NCI-H345 treated with DMSO at 0.1 percent for 48 hours (cell line): ENCODE measurements around the gene CKAP2L.
"Not testable (repeated sequence)": the region's sequence is repeated elsewhere in the genome, so short reads cannot be mapped to it uniquely, and the experiment has no call there.

Source experiments
- DNase-seq: peaks from one replicate; lab custom pipeline; 2025; ENCODE audit not compliant: unreplicated experiment; lab: John Stamatoyannopoulos, UW

The CKAP2L gene

DNA sequence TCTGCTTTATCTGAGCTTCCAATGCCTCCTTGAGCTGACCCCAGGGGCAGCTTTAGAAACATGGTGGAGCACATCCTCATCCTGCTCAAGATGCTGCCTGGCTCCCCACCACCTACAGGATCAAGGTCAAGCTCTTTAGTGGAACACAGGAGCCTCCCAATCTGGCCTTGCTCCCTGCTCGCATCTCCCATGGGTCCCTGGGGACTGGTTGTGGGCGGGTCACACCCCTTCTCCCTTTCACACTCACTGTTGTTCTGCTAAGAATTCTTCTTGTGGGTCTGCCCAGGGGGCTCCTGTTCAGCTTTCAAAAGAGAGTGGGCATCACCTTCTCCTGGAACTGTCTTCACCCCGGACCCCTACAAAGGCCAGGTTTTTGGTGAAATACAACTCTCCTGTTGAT lies 51.9 kb downstream of the CKAP2L start:
- no peak for DNase-seq

DNA sequence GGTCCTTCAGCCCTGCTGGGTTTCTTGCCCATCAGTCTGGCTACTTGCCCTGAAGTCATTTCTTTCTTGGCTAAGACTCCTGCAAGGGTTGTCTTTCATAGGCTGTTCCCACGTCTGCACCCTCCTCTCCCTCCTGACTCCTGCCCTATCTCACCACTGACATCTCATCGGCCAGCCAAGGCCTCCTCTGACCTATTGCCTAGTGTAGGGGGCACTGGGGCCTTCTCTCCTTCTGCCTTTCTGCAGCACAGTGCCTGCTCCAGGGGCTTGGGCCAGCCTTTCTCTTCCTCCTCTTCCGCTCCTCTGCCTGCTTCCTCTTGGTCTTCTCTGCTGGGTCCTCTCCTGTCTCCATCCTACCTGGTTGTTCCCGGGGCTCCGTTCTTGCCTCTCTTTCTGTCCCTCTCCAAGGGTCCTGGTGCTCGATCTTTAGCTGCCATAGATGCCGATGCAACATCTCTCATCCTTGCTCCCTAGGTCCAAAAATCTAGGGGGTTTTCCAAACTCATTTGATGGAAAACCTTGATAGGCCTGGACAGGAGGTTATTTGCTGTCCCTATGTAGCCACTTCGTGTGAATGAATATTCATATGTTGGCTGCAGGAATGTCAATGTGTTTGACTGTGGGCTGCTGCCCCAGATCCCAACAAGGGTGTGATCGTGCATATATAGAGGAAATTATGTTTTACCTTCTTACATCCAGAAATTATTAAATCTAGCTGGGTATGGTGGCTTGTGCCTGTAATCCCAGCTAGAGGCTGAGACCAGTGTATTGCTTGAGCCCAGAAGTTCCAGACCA lies 53.3 kb downstream of the CKAP2L start:
- DNase-seq, result no peak

DNA sequence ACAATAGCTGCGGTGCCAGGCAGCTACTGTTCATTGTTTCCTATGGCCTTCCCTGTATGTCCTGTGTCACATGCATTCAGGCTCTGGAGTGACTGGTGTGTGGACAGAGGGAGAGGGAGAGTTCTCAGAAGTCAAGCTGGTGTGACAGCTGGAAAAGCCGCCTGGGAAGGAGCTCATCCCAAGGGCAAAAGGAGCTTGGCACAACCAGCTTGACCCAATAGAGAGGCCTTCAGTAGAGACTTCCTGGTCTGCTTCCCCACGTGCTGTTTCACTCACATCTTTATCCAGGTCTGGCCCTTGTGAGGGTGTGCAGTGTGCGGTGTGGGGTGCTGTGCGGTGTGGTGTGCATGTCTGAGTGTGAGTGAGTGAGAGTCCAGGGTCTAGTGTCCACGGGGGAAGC lies 54.7 kb downstream of the CKAP2L start:
- no peak for DNase-seq

DNA sequence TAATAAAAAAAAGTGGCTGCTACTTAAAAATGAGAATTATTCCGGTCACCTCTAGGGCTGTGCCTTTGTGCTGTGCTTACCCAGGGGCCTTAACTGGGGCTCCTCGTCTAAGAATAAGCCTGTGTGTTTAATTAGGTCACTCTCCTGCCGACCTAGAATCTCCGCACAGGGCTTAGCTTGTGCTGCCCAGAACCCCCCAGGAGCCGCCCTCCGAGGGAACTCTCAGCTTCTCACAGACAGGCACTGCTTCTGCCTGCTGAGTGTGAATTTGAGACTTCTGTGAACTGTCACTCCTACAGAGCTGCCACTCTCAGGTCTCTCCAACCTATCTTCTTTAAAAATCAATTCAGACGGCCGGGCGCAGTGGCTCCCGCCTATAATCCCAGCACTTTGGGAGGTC lies 55.4 kb downstream of the CKAP2L start:
- no peak for DNase-seq

DNA sequence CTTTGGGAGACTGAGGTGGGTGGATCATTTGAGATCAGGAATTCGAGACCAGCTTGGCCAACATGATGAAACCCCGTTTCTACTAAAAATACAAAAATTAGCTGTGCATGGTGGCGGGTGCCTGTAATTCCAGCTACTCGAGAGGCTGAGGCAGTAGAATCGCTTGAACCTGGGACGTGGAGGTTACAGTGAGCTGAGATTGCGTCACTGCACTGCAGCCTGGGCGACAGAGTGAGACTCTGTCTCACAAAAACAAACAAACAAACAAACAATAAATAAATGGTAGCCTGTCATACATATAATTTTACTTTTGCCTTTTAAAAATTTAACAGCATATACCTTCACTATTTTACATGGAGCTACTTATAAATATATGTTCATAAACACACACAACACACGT lies 57.5 kb downstream of the CKAP2L start:
- DNase-seq, result not testable (repeated sequence)

DNA sequence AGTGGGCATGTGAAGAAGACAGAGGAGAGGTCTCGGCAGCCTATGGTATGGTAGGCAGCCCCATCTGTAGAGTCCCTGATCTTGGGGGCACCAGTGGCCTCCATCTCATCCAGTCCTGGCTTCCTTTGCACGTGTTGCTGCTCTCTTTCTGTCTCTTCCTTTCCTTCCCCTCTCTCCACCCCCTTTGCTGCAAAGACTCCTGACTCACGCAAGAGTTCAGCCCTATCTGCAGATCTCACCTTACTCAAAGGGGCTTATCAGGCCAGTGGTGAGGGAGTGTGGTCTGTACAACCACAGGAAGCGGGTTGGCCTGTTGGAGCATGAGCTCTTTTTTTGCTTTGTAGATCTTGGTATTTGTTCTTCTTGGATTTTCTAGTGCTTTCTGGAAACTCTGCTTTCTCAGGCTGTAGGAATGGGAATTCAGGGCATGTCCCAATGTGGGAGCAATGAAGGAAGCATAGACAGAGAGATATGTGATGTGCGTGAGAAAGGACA lies 58.2 kb downstream of the CKAP2L start:
- DNase-seq, result no peak

DNA sequence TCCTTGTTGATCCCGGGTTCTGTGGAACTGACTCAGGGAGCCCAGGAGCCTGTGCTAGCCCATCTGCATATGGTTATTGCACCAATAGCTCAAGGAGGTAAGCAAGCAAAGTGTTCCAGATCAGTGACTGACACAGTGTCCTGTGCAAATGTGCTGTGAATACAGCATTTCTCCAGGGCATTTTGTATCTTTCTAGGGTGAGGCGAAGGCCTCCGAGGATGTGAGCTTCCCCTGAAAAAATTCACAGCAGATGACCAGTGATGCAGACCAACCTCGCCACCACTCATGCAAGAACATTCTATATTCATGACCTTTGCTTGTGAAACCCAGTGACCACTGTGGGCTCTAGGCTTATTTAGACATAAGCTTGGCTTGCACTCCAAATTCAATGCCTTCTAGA lies 58.8 kb downstream of the CKAP2L start:
- no peak for DNase-seq

DNA sequence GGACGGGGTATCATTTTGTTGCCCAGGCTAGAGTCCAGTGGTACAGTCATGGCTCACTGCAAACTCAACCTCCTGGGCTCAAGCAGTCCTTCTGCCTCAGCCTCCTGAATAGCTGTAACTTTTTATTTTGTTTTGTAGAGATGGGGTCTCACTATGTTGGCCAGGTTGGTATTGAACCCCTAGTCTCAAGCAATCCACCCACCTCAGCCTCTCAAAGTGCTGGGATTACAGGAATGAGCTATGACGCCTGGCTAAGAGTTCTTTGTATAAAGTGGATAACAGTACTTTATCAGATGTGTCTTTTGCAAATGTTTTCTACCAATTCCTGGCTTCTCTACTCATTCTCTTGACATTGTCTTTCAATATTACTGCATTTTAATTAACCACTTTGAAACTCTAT lies 60.7 kb downstream of the CKAP2L start:
- no peak for DNase-seq

DNA sequence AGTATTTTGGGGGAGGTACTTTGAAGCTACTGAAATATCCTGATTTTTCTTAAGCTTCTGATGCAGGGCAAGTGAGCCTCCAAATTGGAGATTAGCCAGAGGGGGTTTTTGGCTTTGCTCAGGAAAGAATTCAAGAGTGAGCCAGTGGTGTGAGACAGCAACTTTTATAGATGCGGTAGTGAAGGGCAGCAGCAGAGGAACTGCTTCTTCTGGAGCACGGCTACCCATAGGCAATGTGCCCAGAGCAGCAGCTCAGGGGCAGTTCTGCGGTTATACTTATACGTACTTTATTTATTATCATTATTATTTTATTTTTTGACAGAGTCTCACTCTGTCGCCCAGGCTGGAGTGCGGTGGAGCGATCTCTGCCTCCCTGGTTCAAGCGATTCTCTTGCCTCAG lies 63.4 kb downstream of the CKAP2L start:
- no peak for DNase-seq

DNA sequence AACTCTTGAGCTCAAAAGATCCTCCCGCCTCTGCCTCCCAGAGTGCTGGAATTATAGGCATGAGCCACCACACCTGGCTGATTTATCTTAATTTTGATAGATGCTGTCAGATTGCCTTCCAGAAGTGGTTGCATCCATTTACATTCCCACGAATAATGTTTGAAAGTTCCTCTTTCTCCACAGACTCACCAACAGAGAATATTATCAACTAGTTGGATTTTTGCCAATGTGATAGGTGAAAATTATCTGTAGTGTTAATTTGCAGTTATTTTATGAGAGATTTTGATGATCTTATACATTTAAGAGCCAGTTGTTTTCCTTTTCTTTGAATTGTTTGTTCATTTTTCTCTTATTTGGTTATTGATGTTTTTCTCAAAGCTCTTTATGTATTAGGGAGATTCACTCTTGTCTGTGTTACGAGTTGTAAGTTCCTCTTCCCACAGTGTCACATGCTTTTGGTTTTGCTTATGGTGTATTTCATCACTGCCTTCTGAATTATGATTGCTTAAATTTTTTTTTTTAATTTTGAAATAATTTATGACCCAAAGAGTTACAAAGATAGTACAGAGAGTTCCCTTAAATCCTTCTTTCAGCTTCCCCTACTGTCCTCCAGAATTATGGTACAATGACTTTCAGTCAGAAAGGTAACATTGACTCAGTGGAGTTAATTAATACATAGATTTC lies 64.3 kb downstream of the CKAP2L start:
- DNase-seq, result no peak

DNA sequence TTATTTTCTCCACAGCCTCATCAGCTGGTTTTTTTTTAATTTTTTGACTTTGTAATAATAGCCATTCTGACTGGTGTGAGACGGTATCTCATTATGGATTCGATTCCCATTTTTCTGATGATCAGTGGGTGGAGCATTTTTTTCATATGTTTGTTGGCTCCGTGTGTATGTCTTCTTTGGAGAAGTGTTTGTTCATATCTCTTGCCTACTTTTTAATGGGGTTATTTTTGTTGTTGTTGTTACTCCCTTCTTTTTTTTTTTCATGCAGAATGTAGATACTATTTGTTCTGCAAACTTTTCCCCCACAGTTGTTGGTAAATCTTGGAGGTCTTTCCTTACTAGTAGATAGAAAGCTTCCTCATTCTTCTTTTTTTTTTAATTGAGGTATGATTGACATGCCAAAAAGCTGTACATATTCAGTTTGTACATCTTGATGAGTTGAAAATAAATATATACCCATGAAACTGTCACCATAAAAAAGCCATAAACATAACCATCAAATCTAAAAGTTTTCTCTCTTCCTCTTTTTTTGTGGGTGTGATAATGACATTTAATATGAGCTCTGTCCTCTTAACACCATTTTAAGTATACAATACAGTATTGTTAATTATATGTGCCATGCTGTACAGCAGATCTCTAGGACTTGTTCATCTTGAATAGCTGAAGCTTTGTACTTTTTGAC lies 65.4 kb downstream of the CKAP2L start:
- DNase-seq, result no peak

DNA sequence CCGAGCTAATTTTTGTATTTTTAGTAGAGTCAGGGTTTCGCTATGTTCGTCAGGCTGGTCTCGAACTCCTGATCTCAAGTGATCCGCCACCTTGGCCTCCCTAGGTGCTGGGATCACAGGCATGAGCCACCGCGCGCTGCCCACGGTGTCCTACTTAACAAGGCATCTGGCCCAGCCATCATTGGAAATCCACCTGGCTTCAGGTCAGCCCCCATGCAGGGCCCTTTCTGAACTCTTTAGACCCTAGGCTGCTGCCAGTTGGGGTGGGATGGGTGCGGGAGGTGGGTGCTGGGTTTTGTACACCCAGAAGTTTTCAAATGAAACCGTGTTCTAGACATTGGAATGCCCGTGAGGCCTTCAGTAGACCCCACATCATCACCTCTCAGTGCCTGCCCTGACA lies 70.2 kb downstream of the CKAP2L start:
- no peak for DNase-seq

DNA sequence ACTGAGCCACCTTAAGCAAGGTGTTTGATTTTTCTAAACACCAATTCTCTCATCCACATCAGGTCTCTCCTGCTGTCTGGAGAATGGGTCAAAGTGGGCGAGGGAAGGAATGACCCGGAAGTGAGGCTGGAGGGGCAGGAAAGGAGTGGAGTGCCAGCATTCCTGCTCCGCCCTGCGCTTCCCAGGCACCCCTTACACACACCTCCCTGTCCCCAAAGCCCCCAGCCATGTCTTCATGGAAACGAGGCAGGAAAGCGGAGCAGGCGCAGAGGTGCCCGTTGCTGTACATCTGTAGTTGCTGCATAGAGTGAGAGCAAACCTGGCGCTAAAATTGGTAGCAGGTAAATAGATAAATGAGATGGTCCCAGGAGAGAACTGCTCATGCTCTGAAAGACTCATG lies 70.8 kb downstream of the CKAP2L start:
- no peak for DNase-seq

DNA sequence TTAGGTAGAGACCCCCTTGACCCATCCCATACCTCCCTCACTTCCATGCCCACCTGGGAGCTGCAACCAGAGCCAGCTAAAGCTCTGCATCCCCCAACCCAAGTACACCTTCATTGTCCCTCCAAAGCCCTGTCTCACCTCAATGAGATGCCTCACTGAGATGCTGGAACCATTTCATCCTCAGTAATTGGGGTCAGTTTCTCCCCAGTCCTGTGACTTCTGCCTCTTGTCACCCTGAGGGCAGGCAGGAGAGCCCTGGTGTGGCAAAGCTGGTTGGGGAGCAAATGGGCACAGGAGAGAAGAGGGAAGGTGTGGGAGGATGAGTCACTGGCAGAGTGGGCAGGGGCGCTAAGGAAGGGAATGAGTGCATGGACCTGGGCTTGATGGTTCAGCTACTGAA lies 71.5 kb downstream of the CKAP2L start:
- no peak for DNase-seq

DNA sequence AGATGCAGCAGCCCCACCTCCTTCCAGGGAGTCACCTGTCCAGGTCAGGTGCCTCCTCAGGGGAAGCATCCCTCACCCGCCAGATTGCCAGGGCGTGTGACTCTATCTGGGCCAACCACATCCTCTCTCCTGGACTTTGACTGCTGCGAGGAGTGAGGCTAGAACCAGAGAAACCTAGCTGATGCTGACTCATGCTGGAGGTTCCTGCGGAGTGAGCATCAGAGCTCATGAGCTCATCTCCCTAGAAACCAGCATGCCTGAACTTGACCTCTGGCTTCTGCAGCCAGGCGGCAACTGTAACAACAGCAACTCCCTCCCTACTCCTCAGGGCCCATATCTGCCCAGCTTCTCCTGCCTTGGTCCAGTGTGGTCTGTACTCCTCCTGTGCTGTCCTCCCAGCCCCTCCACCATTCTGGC lies 71.9 kb downstream of the CKAP2L start:
- no peak for DNase-seq

DNA sequence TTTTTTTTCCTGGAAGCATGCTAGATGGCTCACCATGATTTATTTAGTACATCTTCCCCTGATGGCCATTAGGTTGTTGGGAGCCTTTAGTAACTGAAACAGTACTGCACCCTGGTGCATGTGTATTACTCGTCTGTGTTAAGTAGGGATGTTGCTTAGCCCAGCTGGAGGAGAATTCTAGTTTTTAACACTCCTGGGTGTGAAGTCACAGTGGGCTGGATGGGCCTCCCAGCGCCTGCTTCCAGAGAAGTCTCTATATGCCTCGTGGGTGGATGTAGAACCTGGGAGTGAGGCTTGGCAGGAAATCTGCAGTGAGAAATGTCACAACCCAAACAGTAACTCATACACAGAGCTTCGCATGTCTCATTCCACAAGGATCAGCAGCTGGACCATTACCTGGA lies 72.5 kb downstream of the CKAP2L start:
- DNase-seq, result no peak

DNA sequence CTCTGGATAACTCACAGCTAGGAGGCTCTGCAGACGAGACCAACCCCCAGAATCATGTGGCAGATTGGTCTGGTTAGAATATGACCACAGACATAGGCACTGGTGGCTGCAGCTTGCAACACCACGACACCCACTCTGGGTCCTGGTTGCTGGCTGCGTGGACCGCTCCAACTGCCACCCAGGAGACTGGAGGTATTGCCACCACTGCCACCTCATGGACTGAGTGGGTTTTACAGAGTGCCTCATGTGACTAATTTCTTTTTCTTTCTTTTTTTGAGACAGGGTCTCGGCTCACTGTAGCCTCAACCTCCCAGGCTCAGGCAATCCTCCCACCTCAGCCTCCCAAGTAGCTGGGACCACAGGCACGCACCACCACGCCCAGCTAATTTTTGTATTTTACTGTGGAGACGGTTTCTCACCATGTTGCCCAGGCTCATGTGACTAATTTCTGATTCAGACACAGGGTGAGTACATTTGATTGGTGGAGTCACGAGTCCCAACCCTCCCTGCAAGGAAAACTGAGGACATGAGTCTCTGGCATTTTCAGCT lies 73.5 kb downstream of the CKAP2L start:
- DNase-seq, result no peak

DNA sequence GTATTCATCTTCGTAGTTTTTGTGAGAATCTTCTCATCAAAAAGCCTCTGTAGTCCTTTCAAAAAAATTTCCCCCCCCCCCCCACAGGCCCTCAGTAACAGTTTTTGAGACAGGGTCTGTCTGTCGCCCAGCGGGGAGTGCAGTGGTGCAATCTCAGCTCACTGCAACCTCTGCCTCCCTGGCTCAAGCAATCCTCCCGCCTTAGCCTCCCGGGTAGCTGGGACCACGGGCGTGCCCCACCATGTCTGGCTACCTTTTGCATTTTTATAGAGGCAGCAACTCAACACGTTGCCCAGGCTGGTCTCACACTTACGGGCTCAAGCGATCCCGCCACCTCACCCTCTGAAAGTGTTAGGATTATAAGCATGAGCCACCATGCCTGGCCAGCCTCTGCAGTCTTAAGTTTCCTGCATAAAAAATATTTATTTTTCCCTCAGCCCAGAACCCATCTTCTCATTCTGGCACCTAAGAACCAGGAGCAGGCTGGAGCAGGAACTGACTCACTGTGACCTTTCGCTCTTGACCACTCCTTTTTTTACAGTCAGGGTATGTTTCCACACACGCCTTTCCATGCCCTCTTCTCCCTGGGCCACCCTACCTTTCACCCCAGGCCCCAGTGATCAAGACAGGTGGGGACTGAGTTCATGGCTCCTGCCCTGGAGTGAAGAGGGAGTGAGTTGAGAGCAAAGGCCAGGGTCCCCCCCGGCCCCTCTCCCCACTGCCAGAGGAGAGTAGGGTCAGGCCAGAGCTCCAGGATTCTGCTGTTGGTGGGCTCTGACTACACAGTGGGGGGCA lies 76.1 kb downstream of the CKAP2L start:
- DNase-seq, result no peak

DNA sequence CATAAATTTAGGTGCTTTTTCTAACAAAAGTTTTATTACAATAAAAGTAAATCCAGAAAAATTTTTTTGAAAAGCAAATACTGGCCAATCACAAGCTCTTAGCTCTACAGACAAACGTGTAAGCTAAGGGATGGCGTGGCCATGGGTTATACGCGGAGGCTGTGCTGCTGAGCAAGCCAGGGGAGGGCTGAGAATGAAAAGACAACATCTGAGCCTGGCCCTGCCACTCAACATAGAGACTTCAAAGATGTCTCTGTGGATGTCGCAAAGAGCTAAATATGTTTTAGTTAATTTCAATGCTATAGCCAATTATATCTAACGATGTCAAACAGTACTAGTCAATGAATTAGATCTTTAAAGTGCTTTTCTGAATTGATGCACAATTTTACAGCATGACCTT lies 76.9 kb downstream of the CKAP2L start:
- no peak for DNase-seq
